Inflammatory macrophage (primary cell): ENCODE results near the gene FEM1C.

ENCODE experiments used
- DNase-seq, 2 donors: peaks; one replicate each; pipeline ENCODE4 v3.0.0-alpha.2; 2020 to 2022
- total RNA-seq, 18 experiments: gene quantifications; one replicate each; lab custom pipeline; 2026; ENCODE audit warnings: mixed read lengths in 6 of 18, inconsistent platforms in 2 of 18; lab: John Stamatoyannopoulos, UW

The FEM1C gene
- 29.9 to 98.0 (median 54.9) reads per million in 18 experiments for total RNA-seq

DNA sequence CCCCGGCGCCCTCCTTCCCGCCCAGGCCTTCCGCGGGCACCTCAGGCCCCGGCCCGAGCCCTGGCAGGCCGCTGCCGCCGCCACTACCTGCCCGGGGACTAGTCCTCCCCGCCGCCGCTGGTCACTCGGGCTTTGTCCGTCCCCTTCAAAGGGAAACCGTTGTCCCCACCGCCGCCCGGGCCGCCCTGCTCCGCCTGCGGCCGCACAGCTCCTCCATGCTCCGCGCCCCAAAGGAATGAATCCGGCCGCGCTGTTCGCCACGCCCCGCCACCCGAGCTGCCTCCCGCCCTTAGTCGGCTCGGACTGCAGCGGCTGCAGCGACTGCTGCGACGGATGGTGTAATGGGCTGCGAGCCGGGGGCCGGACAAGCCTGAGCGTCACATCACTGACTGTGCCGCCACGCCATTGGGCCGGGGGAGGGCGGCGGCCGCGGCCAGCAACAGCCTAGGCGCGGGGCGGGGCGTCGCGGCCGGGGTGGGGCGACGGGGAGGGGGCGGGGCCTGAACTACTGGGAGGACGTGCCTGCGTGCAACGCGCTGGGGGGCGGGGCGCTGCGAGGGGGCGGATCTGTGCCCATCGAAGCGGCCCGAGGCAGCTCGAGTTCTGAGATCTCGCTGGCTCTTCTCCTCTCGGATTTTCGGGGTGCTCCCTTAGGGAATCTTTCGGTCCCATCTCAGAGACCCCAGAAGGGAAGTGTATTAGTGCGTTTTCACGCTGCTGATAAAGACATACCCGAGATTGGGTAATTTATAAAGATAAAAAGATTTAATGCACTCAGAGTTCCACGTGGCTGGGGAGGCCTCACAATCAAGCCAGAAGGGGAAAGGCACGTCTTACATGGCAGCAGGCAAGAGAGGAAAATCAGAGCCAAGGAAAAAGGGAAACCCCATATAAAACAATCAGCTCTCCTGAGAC, at the start of gene FEM1C:
Gene FEM1C, minus strand, starts transcription at position 340 of the 915 bp plus-strand sequence. CDS start 1,282 bp downstream, outside the sequence.
- DNase-seq, result peak; percentile 98 to 99

DNA sequence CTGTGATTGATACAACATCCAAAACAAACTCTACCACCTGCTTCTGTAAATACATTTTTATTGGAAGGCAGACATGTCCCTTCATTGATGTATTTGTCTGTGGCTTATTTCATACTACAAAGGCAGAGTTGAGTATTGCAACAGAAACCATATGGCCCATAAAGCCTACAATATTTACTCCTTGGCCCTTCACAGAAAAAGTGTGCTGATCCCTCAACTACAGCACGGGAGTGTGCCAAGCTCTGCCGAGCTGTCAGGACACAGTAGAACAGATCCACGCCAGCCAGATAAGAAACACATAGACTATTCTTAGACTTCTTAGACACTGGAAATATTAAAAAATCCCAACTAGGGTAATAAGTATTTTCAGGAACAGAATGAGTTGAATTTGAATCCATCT, 44.5 kb upstream of the FEM1C start:
- no peak for DNase-seq

DNA sequence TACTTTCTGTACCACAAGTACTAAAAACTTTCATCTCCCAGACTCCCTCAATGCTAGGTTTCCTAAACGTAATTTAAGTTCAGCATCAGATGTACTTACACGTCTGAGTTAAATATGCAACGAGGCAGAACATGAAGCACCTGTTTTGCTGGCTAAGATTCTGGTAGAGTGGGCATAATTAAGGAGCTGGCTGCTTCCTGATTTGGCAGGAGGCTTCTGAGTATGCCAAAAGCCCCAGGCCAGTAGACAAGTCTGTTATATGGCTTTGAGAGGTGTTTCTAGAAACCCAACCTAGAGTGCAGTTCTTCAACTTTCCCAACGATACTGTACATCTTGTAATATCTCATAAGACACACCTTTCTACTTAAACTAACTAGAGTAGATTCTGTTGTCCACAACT, 44.1 kb upstream of the FEM1C start:
- DNase-seq, result no peak

- DNase-seq, result peak; percentile 18 to 45
These were observed 42.1 kb upstream of the FEM1C start for GRCh38 chr5:115586525-115587146.

DNA sequence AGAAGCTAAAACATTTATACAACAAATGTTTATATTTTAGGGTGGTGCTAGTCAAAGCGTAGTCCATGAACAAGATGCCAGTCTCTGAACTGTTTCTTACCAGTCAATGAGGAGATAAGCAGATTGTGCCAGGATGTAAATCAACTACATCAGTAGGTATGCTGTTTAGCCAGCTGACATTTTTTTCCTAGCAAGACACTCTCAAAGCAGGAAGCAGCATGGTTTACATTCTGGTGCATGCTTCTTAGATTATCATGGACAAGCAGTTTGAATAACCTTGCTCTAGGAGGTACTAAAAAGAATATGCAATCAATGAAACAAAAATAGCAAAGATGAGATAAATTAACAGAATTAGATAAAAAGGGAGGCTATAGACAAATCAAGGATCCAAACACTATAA, 40.7 kb upstream of the FEM1C start:
- no peak for DNase-seq

- DNase-seq, result no peak
These were observed 39.9 kb upstream of the FEM1C start for GRCh38 chr5:115584501-115584900.

DNA sequence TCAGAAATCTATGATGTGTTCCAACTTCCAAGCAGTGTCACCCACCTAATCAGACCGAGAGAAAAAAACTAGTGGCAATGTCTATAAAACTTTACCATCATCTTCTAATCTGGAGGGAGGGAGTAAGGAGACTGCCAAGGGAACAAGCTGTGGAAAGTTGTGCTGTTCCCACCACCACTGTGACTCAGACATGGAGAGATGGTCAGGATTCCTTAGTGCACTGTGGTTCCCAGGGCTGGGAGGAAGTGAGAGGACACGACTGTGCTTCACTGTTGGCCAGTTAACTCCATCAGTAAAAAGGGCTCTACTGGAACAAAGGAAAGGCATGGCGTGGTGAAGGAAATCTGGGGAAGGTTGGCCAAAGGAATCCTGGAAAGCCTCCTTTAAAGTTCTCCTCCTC, 38.9 kb upstream of the FEM1C start:
- no peak for DNase-seq

DNA sequence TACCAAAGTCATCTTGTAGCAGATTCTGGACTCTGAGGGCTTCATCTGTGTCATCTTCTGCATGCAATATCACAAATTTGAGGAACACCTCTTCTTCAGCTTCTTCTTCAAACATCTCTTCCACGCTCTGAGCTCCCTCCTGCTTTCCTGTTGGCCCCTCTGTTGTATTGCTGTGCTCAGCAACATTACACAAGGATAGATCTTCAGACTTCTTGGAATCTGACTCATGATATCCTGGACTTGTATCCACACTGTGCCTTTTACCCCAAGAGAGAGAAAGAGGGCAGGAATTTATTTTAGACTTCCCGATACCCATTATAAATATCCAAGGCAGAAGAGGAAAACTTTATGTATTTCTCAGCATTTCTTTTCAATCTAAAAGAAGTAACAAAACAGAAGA, 36.4 kb upstream of the FEM1C start:
- DNase-seq, result no peak

- no peak for DNase-seq
These were observed 35.2 kb upstream of the FEM1C start for GRCh38 chr5:115579747-115580173.

GRCh38 chr5:115579216-115579615, 34.6 kb upstream of the FEM1C start:
- DNase-seq, result no peak

DNA sequence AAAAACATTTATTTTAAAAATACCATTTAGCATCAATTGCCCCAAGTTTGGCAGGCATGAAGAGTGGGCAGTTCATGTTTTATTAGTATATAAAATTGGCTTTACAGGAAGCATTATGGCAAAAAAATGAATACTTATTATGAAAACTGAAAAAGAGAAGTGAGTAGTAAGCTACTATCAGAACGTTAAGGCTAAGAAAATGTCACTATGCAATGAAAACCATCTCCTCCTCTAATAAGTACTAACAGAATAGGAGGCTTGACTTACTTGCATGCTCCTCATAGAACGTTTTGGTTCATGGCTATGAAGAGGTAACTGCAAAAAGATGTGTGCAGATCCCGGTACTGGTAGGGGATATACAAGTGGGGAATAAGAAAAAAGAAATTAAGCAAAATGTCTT, 34.1 kb upstream of the FEM1C start:
- DNase-seq, result no peak

- no peak for DNase-seq
These were observed 33.2 kb upstream of the FEM1C start for GRCh38 chr5:115577741-115578140.

- no peak for DNase-seq
These were observed 32.8 kb upstream of the FEM1C start for GRCh38 chr5:115577329-115577728.

DNA sequence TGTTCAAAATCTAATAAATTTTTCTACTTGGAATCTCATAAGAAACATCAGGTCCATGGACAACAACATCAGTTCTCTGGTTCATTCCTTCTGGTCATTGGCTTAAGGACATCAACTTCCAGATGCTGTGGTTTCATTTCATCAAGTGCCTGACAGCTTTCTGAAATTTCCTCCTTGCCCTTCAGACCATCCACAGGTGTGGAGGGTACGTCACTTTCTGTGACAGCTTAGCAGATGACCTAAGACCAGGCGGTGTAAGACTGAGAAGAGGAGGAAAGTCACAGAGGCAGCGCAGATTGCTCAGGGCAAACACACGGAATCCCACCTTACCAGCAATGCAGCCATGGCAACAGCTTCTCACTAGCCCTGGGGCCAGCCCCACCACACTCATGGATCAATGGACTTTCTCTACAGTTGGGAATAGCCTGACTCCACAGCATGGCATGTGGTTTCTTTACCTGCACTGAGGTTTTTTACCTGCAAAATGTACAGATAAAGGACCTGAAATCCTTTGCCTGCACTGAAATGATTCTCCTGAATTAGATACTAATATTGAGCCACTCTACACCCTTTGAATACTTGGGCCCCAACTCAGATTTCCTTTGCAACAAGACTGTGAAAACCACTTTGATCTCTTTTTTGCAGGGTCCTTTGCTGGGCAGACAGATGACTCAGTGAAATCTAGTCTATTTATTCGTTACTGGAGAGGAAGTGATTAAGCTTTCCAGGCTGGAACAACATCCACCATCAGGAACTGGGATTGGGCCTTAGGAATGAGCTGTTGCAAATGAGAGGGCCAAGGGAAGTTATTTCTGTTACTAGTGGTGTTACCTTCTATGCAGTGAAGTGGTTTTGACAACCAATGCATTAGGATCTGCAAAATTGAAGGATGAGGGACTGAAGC, 30.8 kb upstream of the FEM1C start:
- DNase-seq, result no peak

GRCh38 chr5:115573133-115573532, 28.6 kb upstream of the FEM1C start:
- DNase-seq, result no peak

DNA sequence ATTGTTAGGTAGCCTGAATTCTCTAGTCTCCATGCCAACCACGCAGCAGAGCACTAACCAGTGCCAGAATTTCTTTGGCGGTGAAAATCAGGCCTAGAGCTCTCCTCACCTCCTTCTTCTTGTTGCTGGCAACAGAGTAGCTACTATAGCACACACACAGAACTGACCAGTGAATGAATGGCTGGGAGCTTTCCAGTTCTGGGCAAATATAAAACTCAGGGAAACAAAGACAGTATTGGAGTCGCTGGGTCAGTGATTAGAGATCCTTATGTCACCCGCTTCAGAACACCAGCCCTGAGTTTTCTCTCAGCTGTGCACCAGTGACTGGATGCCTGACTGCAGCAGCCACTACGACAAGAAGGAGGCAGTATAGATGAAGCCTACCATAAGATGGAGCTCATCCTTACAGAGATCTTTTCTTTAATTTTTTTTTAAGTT, 26.9 kb upstream of the FEM1C start:
- DNase-seq, result no peak

- no peak for DNase-seq
These were observed 24.1 kb upstream of the FEM1C start for GRCh38 chr5:115568668-115569067.

DNA sequence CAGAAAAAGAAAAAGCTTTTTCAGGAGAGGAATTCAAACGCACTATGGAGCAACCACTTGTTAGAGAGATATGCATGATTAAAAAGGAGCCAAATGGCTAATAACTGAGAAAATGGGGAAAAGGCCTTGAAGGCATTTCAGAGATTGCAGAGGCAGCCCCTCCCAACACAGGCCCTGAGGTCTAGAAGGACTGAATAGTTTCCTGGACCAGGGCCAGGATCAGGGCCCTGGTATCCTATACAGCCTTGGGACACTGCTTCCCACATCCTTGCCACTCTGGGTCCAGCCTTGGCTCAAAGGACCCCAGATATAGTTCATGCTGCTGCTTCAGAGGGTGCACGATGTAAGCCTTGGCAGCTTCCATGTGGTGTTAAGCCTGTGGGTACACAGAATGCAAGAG, 20.7 kb upstream of the FEM1C start:
- no peak for DNase-seq

GRCh38 chr5:115561176-115561575, 16.6 kb upstream of the FEM1C start:
- no peak for DNase-seq

DNA sequence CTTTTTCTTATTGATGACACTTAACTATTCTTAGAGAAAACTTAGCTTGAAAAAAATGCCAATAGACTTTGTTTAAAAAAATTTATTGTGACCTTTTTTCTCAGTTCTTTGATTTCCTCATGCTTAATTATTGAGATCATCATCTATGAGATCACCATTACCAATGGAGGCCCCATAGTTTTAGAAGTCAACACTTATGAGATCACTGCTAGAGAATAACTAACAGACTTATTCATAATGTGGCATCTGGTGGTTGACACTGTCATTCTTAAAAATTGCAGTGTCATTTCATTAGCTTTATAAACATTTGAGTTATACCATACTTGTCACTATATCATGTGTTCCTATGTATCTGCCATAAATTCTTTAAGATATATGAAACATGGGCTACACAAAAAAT, 14.9 kb upstream of the FEM1C start:
- no peak for DNase-seq

GRCh38 chr5:115558388-115558956, 13.9 kb upstream of the FEM1C start:
- no peak for DNase-seq

DNA sequence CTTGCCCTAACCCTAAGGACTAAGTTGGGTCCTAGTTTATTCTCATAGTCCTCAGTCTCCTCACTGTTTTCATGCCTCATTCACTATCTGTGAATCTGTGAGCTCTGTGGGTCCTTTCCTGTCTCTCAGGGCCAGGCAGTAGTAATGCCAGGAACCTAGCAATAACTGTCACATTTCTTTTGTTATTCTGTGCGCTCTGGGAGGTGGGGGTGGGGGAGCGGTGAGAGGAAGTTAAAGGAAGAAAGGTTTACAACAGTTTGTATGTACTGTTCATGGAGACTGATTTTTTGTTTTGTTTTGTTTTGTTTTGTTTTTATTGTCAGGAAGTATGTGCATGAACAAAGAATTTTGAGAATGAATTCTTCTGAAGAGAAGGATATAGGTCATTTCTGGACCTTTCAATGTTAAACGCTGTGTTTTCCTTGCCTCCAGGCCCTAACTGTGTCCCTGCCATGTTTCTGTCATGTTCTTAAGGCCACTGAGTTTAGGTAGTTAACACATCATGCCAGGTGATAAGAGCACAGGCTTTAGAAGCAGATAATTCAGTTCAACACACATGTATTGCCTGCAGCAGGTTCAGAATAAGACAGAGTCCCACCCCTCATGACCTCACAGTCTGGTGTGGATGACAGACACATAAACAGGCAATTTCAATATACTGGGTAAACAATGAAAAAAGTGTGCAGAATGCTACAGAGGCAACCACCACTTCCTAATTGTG, 13.3 kb upstream of the FEM1C start:
- no peak for DNase-seq
